HT-29 (cell line): ENCODE measurements around the gene SNAI1. TPM values are rescaled to one million over a fixed set of nuclear protein-coding genes. Genes with fewer than 3 reads are reported as not detected.

Experiments
- DNase-seq: peaks from one replicate; pipeline ENCODE4 v3.0.0-alpha.2; 2015; ENCODE audit warnings: low spot score
- small RNA-seq: library from RNA; depleted of rRNA; stranded (forward); fragments of <200 nt; gene quantifications from one replicate; pipeline ENCODE3, GENCODE V24; 2014
- total RNA-seq: library from RNA; depleted of rRNA; stranded (reverse); fragments of >200 nt; shearing (Covaris generic); gene quantifications from 2 replicates; pipeline ENCODE4 v1.2.3, GENCODE V29; 2014; rRNA removed

SNAI1 gene
- total RNA-seq, 1 experiment from 2014 or later = 2.6 TPM

DNA sequence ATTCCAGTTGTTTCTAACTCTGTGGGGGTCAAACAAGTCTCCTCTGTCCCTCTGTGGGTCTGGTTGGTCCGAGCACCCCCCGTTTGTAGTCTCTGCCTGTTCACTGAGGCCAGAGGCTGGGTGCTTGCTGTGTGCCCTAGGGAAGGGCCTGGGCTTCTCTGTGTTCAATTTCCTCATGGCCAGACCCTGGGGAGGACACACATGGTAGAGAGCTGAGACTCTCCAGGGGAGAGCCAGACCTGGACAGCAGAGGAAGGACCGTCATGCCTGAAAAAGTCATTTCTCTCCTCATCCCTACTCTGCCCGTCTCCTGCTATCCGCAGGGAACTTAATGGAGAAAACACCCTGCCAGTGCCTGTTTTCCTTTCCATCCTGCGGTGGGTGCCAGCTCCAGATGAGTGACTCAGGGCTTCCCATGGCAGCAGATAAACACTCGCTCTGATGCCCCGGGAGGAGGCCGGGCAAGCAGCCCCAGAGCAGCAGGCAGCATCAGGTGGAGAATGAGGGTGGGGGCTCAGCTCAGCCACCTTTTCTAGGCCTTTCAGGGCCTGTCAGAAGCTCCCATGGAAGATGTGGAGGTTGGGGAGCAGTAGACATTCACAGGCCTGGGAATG lies 51.9 kb downstream of the SNAI1 start:
- DNase-seq = peak; percentile 54

DNA sequence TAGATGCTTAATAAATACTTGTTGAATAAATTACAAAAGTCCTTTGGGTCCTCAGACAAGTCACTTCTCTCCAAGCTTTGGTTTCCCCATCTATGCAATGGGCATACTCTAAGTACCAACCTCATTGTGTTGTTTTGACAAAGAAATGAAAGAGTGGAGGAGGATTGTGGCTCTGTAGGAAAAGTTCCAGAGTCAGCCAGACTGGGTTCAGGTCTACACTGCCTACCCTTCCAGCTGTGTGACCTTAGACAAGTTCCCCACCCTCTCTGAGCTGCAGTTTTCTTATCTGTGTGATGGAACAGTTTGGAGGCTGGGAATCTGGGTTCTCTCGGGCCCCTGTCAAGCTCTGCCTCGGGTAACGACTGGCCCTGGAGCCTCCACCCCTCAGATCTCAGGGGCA lies 53.9 kb downstream of the SNAI1 start:
- DNase-seq = no peak

DNA sequence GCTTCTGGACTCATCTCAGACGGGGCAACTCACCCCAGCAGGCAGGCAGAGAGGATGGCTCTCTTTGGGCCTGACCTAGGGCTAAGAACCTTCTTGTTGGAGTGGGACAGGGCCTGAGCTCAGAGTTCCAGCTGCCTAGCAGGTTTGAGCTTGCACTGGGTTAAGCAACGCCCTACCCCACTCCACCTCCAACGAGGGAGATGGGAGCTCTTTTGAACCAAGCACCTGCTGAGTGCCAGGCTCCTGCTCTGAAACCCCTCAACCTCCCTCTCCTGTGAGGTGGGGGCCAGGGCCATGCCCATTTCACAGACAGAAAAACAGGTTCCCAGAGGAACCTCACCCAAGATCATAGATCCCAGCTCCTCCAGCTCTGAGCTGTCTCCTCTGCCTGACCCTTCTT lies 54.3 kb downstream of the SNAI1 start:
- DNase-seq = no peak

- DNase-seq = no peak
These were observed 54.8 kb downstream of the SNAI1 start for GRCh38 chr20:50037575-50037974.

DNA sequence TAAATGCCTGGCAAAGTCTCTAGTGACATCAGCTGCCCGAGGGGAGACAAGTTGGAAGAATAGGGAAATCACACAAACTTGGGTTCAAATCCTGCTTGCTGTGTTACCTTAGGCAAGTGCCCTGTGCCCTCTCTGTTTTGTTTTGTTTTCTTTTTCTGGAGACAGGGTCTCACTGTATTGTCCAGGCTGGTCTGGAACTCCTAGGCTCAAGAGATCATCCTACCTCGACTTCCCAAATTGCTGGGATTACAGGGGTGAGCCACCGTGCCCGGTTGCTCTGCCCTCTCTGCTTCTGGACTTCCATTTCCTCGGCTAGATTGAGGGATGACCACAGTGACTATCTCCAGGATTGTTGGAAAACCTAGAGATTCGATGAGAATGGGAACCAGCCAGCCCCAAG lies 55.4 kb downstream of the SNAI1 start:
- DNase-seq = no peak

Small RNAs within 50 kb of the gene (small RNA-seq; reads per million reads assigned to genes)
- gene RF00017 (not detected), gene RNU6-147P (not detected)

Other genes with a start within 250 kb of the SNAI1 start
- gene SLC9A8, start 170.2 kb upstream of the SNAI1 start, total RNA-seq = 27.4 and 39.9 TPM in 2 replicates
- 10.2 and 10.7 TPM in 2 replicates for gene SPATA2, start 67.5 kb upstream of the SNAI1 start, total RNA-seq
- gene RNF114, start 46.6 kb upstream of the SNAI1 start, total RNA-seq = 62.4 and 95.2 TPM in 2 replicates
- gene UBE2V1, start 130.2 kb downstream of the SNAI1 start, total RNA-seq = 53.3 and 68.3 TPM in 2 replicates
- gene PEDS1, start 170.7 kb downstream of the SNAI1 start, total RNA-seq = 98.1 and 98.6 TPM in 2 replicates
- 177 and 178 TPM in 2 replicates for gene CEBPB, start 207.8 kb downstream of the SNAI1 start, total RNA-seq